ENCODE results near the gene CAMSAP2.

Gene CAMSAP2

GRCh38 chr1:200899015-200899386 is 160.3 kb downstream of the CAMSAP2 start:
- no peak for DNase-seq (ENCODE audit: low read depth)

DNA sequence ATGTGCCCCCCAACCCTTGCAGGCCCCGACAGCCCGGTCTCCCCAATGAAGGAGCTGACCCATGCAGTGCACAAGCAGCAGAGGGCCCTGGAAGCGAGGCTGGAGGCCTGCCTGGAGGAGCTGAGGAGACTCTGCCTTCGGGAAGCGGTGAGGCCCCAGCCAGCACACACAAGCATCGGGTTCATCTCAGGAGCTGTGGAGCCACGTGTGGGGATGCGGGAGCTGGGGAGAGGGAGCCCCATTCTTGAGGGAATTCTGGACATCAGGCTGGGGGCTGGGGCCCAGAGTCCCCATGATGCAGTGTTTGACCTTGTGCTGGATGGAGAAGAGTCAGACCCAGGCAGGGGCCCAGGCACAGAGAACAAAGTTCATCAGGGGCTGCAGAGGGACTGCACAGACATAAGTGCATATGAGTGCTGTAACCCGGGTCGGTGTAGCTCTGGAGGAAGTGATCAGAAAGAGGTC is 160.8 kb downstream of the CAMSAP2 start:
- no peak for DNase-seq (ENCODE audit: low read depth)

DNA sequence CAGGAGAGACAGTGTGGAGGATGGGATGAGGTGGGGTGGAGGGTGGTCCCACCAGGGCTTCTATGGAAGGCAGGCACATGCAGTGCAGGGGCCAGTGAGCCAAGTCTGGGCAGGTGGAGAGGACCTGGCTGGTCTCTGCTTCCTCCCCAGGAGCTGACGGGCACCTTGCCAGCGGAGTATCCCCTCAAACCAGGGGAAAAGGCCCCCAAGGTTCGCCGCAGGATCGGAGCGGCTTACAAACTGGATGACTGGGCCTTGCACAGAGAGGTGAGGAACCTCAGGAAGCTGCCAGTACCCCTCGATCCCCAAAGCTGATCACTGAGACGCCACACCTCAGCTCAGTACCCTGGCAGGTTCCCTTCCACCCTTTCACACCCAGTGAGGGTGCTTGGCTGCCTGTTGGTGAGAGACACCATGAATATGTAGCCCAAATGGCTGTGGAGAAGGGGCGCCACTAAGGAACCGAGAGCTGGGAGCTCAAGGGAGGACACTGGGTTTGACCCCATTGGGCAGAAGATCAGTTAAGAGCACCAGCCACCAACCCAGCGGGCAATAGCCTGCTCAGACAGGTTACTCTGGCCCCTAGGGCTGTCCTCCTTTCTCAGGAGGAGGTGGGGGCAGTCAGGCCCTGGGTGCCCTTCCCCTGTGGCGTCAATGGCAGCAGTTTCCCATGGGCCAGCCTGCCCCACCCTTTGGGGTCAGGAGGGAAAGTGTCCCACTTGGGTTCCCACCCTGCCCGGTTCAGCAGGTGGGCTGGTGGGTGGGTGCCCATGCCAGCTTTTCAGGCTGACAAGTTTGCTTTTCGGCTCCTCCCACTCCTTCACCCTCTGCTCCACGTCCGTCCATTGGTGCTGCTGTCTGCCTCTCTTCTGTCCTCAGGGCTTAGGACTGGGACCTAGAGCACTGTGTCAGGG is 161.5 kb downstream of the CAMSAP2 start:
- no peak for DNase-seq (ENCODE audit: low read depth)

DNA sequence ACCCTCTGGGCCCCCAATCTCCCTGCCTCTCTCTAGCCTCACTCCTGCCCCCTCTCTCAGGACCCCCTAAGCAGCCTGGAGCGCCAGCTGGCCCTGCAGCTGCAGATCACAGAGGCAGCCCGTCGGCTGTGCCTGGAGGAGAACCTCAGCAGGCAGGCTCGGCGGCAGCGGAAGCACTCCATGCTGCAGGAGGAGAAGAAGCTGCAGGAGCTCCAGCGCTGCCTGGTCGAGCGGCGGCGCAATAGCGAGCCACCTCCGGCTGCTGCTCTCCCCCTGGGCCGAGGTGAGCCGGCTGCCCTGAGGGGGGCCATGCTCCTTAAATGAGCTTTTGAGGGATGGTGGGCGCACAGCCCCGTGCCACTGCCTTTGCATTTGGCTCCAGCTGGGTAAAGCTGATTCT is 162.2 kb downstream of the CAMSAP2 start:
- DNase-seq (ENCODE audit: low read depth) = no peak

DNA sequence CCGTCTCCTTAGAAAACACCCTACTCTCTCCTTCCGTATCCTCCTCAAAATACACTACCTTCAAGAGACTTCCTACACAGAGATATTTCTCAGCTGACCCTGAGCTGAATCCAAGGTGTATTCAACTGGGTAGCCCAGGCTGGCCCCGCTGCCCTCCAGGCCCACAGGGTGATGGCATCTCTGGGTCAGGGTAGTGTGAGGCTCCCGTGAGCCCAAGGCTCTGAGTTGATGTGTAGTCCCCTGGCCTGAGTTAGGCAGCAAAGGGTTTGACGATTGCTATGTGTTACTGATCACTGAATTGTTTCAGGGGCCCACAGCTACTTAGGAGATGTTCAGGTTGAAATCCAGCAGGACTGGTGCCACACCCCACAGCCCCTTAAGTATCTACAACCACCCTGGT is 162.7 kb downstream of the CAMSAP2 start:
- DNase-seq (ENCODE audit: low read depth) = no peak

DNA sequence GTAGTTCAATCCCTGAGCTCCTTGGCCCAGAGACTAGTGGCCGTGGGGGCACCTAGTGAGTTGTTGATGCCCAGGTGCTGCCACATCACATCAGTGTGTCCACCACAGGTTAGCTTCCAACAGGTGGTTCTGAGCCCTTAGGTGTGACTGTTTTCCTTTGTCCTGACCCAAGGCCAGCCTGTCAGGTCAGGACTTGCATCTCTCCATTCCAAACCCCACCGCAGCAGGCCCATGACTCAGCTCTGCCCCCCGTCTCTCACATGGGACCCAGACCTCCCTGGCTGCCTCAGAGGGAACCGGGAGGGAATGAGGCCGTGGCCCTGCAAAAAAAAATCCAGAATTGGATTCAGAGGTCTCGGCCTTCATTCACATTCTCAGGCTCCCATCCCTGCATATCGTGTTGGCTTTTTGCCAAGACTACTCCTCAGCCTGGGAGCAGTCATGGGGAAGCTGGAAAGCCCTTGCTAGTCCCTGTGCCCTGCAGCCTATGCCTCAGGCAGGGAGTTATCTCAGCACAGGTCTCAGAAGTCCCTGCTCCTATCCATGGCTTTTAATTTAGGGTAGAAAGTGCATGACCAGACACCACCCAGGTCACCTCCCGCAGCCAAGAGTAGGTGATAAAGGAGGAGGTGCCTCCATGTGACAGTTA is 163.2 kb downstream of the CAMSAP2 start:
- DNase-seq (ENCODE audit: low read depth) = no peak

DNA sequence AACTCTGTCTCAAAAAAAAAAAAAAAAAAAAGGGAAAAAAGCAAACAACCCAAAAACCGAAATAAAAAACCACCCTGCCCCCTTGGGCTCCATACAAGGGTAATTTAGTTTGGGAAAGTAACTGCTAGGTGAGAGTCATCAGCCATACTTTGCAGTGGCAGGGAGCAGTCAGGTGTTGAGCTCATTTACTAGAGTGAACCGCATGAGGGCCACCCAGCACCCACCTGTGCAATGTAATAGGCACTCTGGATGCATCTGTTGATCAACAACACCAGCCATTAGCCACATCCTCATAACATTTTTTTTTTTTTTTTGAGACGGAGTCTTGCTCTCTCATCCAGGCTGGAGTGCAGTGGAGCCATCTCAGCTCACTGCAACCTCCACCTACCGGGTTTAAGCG is 165.1 kb downstream of the CAMSAP2 start:
- DNase-seq (ENCODE audit: low read depth) = no peak

- DNase-seq (ENCODE audit: low read depth) = no peak
Observed at GRCh38 chr1:200904772-200905171, 166.1 kb downstream of the CAMSAP2 start.

DNA sequence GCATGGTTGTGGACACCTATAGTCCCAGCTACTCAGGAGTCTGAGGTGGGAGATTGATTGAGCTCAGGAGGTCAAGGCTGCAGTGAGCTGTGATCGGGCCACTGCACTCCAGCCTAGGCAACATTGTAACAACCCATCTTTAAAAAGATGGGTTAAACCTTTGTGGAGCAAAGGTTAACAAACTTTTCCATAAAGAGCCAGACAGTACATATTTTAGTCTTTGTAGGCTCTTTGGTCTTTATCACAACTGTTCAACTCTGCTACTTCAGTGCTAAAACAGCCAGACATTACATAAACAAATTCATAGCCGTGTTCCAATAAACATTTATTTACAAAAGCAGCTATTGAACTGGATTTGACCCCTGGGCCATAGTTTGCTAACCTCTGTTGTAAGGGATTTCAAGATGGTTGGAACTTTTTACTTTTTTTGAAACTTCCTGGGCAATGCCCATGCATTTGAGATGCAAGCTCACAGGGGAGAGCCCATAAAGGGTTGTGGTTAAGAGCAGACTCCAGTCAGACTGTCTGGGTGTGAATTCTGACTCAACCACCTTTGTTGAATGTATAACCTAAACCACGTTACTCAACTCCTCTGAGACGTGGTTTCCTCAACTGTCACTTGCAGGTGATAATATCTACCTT is 166.8 kb downstream of the CAMSAP2 start:
- no peak for DNase-seq (ENCODE audit: low read depth)

DNA sequence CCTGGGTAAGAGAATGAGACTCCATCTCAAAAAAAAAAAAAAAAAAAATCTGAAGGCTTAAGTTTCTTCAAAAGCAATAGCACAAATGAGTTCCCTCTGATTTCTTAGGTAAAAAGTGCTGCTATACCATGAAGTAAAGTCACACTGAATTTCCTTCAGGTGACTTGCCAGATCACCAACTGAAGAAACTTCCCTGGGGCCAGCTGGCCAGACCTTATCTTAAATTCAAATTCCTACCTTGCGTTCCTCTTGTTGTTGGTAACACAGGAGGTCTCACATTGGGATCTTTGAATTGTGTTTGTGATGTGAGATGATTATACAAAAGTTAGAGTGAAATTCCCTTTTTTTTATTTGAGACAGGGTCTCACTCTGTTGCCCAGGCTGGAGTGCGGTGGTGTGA is 167.8 kb downstream of the CAMSAP2 start:
- DNase-seq (ENCODE audit: low read depth) = no peak

GRCh38 chr1:200907611-200908097 is 169.0 kb downstream of the CAMSAP2 start:
- no peak for DNase-seq (ENCODE audit: low read depth)

DNA sequence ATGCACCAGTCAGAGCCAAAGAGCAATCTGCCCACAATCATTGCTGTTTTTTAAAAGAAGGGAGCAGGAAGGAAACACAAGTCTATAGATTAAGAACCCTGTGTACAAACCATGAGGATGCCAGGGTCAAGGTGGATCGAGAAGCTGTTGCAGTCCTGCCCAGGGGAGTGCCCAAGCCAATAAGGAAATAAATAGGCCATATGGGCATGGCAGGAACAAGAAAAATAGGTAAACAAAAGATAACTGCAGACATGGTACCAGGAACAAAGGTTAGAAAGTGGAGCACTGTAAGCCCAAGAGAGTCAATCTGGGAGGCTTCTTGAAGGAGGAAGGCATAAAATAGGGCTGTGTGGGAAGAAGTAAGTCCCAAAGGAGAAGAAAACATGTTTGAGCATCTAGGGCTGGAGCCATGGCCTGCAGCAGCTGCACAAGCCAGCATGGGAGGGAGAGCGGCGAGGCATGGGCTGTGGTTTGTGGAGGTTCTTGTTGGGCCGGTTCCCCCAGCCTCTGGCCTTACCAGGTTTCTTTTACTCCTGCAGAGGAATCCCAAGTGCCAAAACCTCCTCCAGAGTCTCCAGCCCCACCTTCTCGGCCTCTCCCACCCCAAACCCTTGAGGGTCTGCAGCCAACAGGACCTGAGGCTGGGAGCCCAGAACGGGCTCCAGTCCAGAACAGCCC is 169.6 kb downstream of the CAMSAP2 start:
- no peak for DNase-seq (ENCODE audit: low read depth)

- DNase-seq (ENCODE audit: low read depth) = no peak
Observed at GRCh38 chr1:200909071-200909470, 170.4 kb downstream of the CAMSAP2 start.

- DNase-seq (ENCODE audit: low read depth) = no peak
Observed at GRCh38 chr1:200909757-200910239, 171.1 kb downstream of the CAMSAP2 start.
